ENCODE data around the gene HMGXB3. TPM values are rescaled to one million over a fixed set of nuclear protein-coding genes. Genes with fewer than 3 reads are reported as not detected.
"Not testable (repeated sequence)": the region's sequence is repeated elsewhere in the genome, so short reads cannot be mapped to it uniquely, and the experiment has no call there.

The HMGXB3 gene
- total RNA-seq, 1 experiment from 2014 or later = 54.3 TPM

DNA sequence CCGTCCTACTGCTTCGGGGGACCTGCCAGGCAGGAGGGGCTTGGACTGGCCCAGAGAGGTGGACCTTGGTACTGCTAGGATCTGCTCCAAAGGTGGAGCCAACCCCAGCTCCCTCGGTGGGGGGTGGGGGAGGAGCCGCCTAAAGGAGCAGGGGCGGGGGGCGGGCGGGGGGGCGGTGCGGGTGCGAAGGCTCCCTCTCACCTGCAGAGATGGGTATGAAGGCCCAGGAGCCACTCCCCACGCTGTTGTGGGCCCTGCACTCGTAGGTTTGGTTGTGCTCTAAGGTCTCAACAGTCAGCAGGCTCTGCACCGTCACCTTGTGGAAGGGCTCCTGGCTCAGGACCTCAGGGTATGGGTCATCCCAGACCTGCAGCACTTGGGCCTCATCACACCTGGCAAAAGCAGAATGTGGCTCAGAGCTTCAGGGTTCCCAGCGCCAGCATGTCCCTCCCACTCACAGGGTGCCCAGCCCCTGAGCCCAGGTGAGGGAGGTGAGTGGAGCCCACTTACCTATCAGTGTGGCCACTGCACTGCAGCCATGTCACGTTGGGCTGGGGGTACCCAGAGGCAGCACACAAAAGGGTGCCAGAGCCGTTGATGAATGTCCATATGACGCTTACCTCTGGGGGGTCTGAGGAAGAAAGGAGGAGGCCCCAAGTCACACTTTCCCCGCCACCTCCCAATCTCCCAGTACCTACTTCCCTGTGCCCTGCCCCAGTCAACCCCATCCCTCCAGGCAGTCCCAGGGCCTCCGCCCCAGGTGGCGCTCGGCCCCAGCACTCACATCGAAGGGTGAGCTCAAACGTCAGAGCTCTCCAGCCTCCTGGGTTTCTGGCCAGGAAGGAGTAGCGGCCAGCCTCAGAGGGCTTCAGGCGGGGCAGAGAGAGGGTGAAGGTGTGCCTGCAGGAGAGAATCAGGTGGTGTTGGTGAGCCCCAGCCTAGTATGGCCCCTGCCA is 69.4 kb downstream of the HMGXB3 start:
- no peak for DNase-seq (ENCODE audit: low read depth, low spot score)
- in situ Hi-C loops (cut with HindIII; ENCODE audit: low pct_unique_long_range_greater_than_20kb, low sequenced_read_pairs) = no loop called here

DNA sequence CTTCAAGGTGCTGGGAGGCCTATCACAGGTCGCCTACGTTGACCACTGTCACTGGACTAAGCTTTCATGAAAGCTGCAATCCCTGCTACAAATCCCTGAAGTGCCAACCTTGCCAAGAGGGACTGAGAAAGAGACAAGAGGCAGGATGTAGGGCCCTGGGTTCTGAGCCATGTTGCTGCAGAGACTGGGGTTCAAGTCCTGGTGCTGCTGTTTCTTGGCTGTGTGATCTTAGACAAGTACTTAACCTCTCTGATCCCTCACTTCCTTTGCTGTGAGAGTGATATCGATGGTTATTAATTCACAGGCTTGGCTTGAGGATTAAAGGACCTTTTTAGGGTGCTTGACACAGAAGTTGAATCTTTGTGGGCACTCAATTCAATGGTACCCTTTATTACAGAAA is 70.3 kb downstream of the HMGXB3 start:
- no peak for DNase-seq (ENCODE audit: low read depth, low spot score)
- in situ Hi-C loops (cut with HindIII; ENCODE audit: low pct_unique_long_range_greater_than_20kb, low sequenced_read_pairs) = no loop called here

DNA sequence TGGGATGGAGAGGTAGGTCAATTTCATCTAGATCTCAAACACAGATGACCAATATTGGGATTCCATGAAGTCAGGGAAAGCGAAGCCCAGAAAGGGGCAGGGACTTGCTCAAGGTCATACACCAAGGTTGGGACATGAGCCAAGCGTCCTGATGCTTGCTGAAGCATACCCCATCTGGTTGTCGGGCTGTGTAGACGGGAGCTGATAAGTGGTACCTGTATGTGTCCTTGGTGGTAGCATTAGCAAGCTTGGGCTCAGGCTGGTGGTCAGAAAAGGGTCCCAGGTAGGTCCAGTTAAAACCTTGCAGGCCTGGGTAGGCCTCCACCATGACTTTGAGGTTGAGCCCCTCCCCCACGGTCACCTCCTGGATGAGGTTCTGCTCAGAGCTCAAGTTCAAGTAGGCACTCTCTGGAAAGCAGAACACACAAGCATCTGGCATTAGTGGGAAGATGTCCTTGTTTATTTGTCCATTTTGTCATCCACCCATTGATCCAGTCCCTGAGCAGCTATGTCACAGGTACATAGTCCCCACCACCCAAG is 72.6 kb downstream of the HMGXB3 start:
- in situ Hi-C loops (cut with HindIII; ENCODE audit: low pct_unique_long_range_greater_than_20kb, low sequenced_read_pairs) = no loop called here
- no peak for DNase-seq (ENCODE audit: low read depth, low spot score)

DNA sequence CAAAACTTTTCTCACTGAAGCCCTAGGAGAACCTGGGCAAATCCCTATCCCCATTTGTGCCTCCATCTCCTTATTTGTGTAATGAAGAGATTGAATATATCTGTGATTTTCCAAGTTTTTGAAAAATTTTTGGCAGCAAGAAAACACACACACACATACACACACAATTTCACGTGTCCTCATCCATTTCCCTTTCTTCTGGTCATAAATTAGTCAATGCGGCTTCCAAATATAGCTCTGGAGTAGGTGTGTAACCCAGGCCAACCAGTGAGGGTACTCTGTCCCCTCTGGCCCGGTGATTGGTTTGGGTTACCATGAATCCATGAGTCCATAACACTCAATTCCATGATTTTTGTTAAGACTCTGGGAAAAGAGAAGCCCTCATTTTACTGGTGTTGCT is 73.1 kb downstream of the HMGXB3 start:
- in situ Hi-C loops (cut with HindIII; ENCODE audit: low pct_unique_long_range_greater_than_20kb, low sequenced_read_pairs) = no loop called here
- DNase-seq (ENCODE audit: low read depth, low spot score) = no peak

DNA sequence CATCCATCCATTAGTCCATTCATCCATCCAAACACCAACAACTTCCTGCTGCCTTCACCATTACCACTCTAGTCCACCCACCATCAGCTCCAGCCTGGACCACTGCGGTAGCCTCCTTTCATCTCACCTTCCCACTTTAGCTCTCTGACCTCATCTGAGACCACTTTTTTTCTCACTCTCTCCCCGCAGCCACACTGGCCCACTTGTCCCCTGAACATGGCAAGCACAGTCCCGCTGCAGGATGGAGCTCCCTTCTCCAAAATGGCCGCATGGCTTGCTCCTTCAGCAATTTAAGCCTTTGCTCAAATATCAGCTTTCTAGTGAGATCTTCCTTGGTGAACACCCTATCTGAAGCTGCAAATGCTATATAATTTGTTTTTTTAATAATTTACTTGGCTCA is 74.7 kb downstream of the HMGXB3 start:
- DNase-seq (ENCODE audit: low read depth, low spot score) = no peak
- in situ Hi-C loops (cut with HindIII; ENCODE audit: low pct_unique_long_range_greater_than_20kb, low sequenced_read_pairs) = no loop called here

DNA sequence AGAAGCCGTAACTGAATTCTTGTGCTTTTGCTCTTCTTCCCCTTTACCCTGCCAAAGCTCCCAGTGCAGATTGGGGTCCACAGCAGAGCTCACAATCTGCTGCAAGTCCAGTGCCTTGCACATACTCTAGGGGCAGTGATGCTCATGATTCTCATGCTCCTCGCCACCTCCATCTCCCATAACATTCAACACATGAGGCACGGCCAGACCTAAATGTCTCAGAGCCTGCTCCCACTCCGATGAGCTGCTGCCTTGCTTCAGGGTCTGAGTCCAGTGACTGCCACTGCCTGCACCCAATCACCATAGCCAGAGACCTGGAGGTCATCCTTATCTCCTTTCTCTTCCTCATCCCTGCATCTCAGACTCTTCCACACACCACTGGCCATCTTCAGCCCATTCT is 75.3 kb downstream of the HMGXB3 start:
- DNase-seq (ENCODE audit: low read depth, low spot score) = peak; percentile 16
- in situ Hi-C loops (cut with HindIII; ENCODE audit: low pct_unique_long_range_greater_than_20kb, low sequenced_read_pairs) = no loop called here

DNA sequence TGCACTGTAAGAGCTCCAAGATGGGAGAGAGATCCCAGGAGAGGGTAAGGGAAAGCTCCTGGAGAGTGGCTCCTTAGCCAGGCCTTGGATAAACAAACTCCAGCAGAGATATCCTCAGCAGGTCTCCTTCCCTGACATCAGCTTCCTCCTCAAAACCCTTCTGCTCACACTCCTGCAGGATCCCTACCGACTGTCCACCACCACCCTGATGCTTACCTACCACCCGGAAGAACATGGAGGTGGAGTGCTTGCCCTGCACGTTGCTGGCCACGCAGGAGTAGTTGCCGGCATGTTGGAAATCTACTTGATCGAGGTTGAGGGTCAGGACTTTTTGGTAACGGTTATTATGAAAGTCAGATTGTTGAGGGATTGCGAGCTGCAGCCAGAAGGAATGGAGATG is 76.5 kb downstream of the HMGXB3 start:
- no peak for DNase-seq (ENCODE audit: low read depth, low spot score)
- in situ Hi-C loops (cut with HindIII; ENCODE audit: low pct_unique_long_range_greater_than_20kb, low sequenced_read_pairs) = no loop called here

DNA sequence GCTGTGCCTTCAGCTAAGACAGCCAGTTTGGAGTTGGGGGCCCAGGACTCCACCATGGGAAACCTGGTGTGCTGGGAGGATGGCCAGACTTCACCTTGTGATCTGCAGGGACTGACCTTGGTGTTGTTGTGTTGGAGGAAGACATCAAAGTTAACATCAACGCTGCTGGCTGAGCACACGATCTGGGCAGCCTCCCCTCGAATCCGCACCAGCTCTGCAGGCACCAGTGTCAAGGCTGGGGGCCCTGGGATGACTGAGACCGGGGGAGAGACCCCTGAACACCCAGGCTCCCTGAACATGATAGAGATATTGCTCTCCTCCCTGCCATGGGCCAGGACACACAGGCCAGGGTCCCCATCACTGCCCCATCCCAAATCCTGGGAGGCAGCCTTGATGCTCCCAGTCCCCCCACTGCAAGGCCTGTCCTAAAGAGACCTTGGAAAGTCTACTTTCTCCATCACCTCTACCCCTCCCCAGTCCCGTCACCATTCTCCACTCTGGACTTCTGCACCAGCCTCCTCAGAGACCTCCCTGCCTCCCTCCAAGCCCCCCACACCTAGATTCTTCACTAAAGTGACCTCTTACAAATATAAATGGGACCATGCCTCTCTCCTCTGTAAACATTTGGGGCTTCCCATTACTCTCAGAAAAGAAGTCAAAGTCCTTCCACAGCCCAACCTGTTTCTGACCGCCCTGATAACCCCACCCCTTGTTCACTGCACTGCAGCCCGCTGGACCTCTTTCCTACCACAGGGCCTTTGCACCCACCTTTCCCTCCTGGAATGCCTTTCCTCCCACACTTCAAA is 77.7 kb downstream of the HMGXB3 start:
- no peak for DNase-seq (ENCODE audit: low read depth, low spot score)
- in situ Hi-C loops (cut with HindIII; ENCODE audit: low pct_unique_long_range_greater_than_20kb, low sequenced_read_pairs) = no loop called here

DNA sequence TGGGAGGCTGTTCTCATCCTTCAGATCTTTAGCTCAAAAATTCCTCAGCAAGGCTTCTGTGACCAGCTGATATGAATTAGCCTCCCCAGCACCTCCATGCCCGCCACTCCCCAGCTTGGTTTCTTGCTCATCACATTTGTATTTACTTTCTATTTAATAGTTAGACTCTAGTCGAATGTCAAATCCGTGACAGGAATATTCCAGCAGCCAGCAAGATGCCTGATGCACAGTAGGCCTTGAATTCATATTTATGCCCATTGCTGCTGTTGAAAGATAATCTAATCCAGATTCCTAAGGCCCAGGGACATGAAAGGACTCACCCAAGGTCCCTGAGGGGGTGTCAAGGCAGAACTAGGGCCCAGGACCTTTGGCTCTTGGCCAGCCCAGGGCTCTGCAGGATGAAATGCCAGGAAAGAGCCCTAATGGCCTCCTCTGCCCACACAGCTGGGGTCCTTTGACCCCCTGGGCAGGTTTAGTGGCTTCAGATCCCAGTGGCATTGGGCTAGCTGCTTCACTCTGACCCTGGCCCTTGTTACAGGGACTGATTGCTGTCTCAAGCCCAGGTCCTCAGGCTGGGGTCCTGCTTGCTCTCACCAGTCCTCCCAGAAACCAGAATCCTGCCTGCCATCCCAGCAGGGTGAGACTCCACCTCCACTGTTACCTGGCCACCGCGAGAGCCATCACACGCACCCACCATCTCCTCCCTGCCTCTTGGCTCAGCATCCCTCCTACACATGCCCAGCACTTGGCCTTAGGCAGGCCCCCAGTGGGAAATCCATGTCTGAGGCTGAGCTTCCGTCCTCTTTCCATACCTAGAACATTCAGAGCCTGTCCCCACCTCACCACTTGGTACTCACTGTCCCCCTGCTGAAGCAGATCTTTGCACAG is 78.5 kb downstream of the HMGXB3 start:
- DNase-seq (ENCODE audit: low read depth, low spot score) = no peak
- in situ Hi-C loops (cut with HindIII; ENCODE audit: low pct_unique_long_range_greater_than_20kb, low sequenced_read_pairs) = no loop called here

DNA sequence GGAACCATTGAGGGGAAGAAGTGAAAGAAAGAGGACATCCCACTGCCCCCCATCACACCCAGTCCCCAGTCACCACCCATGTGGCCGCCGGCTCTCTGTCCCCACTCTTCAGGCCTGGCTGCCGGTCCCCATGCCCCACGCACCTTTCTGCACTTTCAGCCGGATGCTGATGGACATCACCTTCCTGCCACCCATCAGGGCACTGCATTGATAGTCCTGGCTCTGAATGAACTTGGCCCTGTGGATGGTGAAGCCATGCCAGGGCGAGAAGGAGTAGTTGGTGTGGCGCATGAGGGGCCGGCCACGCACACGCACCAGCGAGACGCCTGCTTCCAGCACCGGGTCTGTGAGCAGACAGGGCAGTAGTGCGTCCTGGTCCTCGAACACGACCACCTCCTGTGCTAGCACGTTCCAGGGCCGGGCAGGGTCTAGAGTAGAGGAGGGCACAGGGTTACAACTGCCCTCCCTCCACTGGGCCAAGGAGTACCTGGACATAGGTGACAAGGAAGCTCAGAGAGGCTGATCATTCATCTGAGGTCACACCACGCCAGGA is 79.4 kb downstream of the HMGXB3 start:
- DNase-seq (ENCODE audit: low read depth, low spot score) = no peak
- in situ Hi-C loops (cut with HindIII; ENCODE audit: low pct_unique_long_range_greater_than_20kb, low sequenced_read_pairs) = no loop called here

DNA sequence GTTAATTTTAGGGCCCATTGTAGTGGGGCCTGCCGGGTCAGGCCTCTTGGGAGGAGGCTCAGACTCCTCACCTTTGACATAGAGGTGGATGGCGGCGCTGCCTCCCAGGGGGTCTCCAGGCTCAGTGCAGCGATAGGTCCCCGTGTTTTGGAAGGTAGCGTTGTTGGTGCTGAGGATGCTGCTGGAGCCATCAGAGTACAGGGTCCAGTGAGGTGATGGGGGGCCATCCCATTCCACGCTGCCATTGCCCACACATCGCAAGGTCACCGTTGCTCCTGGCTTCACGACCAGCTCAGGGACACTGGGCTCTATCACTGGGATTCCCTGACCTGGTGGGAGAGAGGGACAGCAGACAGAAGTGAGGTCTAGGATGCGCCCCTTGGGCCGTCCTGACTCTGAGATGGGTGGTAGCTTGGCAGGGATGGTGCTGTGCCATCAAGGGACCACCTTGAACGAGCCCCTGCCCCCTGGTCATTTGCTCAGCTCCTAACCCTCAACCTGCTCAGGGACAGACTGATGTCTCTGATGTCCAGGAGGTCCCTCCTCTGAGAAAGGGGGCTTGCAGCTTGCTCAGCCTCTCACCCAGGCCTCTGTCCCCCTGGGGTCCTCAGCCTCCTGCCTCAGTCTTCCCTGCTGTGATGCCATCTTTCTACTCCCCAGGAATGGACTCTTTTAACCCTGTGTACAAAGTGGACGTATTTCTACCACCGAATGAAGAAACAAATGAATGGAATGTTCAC is 80.3 kb downstream of the HMGXB3 start:
- in situ Hi-C loops (cut with HindIII; ENCODE audit: low pct_unique_long_range_greater_than_20kb, low sequenced_read_pairs) = no loop called here
- DNase-seq (ENCODE audit: low read depth, low spot score) = no peak

DNA sequence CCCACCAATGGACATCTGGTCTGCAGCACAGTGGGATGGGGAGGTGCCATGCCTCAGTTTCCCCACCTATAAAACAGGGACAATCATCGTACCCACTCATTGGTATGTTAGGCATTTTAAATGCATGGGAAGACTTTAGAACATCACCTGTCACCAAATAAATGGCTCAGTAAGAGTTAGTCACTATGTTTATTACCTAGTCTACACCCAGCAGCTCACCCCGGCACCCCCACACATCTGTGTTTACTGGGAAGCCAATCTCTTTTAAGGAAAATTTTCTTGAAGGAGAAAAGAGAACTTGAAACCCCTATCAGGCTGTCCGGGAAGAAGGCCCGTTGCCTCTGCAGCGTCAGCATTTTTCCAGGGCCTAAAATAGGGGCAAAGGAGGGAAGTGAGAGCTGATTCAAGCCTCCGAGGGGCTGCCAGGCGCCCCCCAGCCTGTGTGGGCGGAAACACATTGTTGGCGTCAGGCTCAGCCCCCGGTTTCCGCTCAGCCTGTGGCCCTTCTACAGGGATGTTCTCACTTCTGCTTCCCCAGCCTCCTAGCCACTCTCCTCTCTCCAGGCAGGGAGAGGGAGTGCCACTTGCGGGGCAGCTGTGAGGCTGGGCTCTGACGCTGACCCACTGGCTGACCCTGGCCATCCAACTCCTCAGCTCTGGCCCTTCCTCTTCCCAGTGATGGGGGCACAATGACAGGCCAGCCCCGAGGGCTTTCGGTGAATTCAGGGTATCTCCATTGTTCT is 81.2 kb downstream of the HMGXB3 start:
- DNase-seq (ENCODE audit: low read depth, low spot score) = no peak

DNA sequence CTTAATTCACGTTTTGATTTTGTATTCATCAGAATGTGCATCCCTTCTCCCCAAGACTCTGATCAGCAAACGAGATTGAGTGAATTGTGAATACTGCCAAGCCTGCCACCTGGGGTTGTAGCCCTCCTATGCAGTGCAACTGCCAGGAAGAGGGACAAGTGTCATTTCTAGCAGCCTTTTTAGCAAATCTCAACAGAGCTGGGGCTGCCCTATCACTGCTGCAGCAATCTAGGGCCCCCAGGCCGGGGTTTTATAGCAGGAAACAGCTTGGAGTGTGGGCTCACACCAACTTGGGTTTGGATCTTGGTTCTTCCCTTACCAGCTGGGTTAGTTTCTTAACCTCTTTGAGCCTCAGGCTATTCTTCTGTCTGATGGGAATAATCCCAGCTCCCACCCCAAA is 81.8 kb downstream of the HMGXB3 start:
- in situ Hi-C loops (cut with HindIII; ENCODE audit: low pct_unique_long_range_greater_than_20kb, low sequenced_read_pairs) = no loop called here
- DNase-seq (ENCODE audit: low read depth, low spot score) = no peak

More for the DNA sequence above, 81.2 kb downstream of the HMGXB3 start:
- in situ Hi-C loops (cut with HindIII; ENCODE audit: low pct_unique_long_range_greater_than_20kb, low sequenced_read_pairs) = no loop called here

DNA sequence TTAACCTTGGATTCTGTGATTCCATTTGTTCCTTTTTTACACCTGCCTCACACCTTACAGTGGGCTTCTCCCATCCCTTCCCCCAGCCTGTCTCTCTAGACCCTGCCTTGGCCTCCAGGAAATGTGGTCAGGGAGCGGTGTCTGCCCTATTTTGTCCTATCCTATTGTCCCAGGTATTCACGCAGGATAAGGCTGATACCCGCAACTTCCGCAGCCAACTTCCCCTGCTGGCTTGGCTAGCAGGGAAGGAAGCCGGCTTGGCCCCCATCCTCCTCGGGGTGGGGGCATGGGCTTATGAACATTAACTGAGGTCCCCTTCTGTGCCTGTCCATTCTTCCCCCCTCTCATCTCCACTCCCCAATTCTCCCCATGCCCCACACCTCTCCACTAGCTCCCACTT is 82.3 kb downstream of the HMGXB3 start:
- in situ Hi-C loops (cut with HindIII; ENCODE audit: low pct_unique_long_range_greater_than_20kb, low sequenced_read_pairs) = no loop called here
- no peak for DNase-seq (ENCODE audit: low read depth, low spot score)

DNA sequence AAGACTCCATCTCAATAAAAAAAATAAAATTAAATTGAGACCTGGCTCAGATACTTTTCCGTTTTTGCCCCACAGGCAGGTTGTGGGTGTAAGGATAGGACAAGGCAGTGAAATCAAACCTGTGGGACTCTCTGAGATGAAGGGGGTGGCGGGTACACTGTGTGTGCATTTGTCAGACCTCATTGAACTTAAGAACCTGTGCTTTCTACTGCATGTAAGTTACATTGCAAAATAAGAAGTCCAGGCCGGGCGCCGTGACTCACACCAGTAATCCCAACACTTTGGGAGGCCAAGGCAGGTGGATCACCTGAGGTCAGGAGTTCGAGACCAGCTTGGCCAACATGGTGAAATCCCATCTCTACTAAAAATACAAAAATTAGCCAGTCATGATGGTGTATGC is 84.2 kb downstream of the HMGXB3 start:
- DNase-seq (ENCODE audit: low read depth, low spot score); in situ Hi-C loops (cut with HindIII; ENCODE audit: low pct_unique_long_range_greater_than_20kb, low sequenced_read_pairs): not testable (repeated sequence)
